Stimulated activated CD4-positive, alpha-beta T cell treated with anti-CD3 and anti-CD28 coated beads, Interleukin-2, amount 100 ng/mL, for 4 hours (primary cell): ENCODE results near the gene SEBOX.

Source experiments
- DNase-seq: peaks from one replicate; pipeline ENCODE4 v3.0.0-alpha.2; 2020; ENCODE audit warnings: low read depth

The SEBOX gene, protein sequence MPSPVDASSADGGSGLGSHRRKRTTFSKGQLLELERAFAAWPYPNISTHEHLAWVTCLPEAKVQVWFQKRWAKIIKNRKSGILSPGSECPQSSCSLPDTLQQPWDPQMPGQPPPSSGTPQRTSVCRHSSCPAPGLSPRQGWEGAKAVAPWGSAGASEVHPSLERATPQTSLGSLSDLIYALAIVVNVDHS

DNA sequence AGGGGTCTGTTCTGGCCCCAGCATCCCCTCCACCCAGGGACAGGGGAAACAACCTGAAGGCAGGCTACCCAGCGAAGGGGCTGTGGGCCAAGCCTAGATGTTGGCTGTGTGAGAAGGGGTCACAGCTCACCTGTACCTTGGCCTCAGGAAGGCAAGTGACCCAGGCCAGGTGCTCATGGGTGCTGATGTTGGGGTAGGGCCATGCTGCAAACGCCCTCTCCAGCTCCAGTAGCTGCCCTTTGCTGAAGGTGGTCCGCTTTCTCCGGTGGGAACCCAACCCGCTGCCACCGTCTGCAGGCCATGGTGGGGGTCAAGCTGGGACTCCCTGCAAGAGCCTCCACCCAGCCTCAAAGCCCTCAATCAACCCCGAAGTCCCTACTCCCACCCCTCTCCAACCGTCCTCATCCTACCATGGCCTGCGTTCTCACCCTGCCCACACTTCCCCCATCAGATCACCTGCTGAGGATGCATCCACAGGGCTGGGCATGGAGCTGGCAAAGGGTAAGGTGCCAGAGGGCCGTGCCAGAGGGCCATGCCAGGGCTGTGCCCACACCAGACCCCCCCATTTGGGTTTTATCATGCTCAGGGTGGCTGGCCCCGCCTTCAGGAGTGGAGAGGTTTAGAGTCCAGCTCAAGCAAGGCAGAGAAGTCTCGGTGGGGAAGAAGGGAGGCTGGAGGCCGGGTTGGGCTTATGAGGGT is at the start of gene SEBOX:
SEBOX (minus strand) TSS at position 535 of the 699 bp plus-strand sequence; CDS start at position 487, 48 bp downstream.
- DNase-seq: no peak

DNA sequence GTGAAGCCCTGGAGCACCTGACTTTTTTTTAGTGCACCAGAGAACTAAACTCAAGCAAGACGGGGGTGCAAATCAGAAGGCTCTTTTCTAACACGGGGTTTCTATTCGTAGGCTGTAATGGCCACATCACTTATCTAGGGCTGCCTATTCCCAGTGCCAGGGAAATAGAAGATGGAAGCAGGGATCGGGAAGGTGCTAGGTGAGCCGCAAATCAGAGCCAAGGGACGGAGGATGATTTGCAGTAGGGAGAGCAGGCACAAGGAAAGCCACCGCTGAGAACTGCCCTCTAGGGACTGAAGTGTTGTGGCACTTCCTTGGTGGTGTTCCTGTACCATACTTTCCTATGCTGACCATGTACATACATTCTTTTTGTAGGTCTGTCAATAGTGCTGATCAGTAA is 48.8 kb upstream of the SEBOX start:
- DNase-seq: no peak

DNA sequence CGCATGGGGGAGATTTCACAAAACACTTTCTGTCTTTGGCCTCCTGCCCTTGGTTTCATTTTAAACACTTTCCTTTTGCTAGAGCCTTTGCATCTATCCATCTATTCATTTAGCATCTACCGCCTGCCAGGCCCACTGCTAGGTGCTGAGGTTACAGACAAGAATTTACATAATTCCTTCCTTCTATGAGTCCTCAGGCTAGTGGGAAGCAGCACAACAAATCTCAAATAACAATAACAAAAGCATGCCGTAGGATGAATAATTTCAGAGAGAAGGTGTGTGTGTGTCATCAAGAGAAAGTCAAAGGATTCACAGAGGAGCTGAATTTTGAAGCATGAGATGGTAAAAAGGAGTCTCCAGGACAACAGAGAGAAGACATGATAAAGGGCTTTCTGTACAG is 47.1 kb upstream of the SEBOX start:
- no peak for DNase-seq

DNA sequence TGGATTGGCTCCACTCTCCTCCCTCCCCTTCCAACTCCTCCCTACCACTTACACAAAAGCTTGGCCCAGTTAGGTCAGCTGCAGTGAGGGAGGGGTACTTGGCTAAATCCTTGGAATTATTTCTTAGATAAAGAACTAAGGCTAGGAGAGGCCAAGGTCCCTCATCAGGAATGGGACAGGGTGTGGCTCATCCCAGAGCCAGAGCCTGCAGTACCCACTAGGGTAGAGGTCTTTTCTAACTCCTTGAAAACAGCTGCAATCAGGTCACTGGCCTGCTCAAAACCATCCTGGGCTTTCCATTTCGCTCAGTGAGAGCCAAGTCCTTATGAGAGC is 42.9 kb upstream of the SEBOX start:
- DNase-seq: no peak

- DNase-seq: no peak
Observed at GRCh38 chr17:28407130-28407973, 42.4 kb upstream of the SEBOX start.

- DNase-seq: no peak
Observed at GRCh38 chr17:28406473-28406814, 41.4 kb upstream of the SEBOX start.

GRCh38 chr17:28405632-28406472 is 40.9 kb upstream of the SEBOX start, which contains the start of gene SLC46A1:
Gene SLC46A1 (minus strand): TSS chr17:28406212. CDS start chr17:28406114, 98 bp downstream.
- DNase-seq: peak; percentile 30

DNA sequence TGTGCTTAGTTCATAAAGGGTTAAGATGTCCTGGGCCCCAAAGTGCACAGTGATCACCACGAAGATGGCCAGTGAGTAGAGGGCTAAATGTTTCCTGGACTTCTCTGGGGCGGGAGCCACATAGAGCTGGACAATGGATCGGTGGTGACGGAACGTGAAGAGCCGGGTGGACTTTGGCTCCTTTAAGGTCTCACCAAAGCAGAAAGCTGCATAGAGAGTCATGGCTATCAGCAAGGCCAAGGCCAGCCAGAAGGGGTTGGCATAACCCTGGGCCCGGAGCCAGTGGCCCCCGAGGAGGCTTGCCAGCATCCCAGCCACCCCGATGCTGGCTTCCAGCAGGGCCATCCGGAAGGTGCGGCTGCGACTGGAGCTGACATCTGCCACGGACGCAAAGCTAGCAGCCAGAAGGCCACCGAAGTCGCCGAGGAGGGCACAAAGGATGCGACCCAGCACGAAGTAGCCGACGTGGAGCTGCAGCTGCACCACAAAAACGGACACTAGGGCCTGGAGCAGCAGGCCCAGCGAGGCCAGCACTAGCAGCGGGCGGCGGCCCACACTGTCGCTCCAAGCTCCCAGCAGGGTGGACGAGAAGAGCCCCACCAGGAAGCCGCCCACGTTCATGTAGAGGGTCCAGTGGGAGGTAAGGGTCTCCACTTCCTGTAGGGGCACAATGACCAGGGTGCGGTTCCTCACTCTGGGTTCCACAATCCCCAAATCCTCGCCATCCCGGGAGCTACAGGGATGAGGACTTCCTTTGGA is 40.0 kb upstream of the SEBOX start:
- DNase-seq: no peak

GRCh38 chr17:28404461-28404811 is 39.4 kb upstream of the SEBOX start:
- DNase-seq: no peak

GRCh38 chr17:28404007-28404406 is 39.0 kb upstream of the SEBOX start:
- no peak for DNase-seq

GRCh38 chr17:28402844-28403243 is 37.8 kb upstream of the SEBOX start:
- DNase-seq: no peak

DNA sequence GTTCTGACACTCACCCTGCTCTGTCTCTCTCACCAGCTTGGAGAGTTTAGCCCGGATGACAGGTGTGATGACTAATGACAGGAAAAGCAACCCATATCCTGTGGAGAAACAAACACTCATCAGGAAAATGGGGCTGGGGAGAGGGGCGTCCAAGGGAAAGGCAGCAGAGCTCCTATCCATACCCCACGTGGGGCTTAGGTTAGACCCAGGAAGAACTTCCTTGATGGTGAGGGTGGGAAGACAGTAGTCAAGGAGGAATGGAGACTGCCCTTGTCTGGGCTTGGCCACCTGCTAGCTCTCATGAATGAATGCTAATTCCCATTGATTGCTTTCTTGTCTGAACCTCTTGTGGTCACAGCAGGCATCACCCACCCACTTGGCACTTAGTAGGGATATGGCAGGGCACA is 37.2 kb upstream of the SEBOX start:
- no peak for DNase-seq

DNA sequence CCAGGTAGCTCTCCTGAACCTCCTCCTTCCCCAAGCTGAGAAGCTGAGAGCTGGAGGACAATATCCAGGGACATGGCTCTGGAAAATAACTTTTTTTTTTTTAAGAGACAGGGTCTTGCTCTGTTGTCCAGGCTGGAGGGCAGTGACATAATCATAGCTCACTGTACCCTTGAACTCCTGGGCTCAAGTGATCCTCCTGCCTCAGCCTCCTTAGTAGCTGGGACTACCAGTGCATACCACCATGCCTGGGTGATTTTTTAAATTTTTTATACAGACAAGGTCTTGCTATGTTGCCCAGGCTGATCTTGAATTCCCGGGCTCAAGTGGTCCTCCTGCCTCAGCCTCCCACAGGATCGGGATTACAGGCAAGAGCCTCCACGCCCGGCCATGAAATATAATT is 34.8 kb upstream of the SEBOX start:
- no peak for DNase-seq

- no peak for DNase-seq
Observed at GRCh38 chr17:28398280-28398981, 33.4 kb upstream of the SEBOX start.

DNA sequence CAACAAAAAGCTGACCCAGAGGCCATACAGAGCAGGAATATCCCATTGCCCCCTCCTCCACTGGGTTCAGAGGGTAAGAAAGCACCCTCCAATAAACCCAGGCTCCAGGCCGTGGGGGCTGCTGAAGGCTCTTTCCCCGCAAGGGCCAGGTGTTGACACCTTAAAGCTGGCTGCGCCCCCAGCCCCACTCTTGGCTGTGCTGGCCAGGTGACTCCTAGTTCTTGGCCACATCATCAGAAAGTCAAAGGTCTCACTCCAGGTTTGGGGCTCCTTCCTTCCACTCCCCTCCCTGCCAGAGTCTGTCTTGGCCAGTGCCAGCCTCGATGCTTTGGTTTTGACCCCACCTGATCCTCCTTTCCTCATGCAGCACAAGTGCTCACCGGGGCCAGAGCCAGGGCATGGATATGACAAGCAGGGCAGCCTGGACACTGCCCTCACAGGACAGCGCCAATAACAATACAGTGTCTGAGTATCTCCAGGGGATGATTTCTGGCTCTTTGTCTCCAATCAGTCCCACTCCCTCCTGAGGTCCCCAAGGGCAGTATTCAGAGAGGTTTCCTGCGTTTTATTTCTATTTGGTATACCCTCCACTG is 32.8 kb upstream of the SEBOX start:
- no peak for DNase-seq

DNA sequence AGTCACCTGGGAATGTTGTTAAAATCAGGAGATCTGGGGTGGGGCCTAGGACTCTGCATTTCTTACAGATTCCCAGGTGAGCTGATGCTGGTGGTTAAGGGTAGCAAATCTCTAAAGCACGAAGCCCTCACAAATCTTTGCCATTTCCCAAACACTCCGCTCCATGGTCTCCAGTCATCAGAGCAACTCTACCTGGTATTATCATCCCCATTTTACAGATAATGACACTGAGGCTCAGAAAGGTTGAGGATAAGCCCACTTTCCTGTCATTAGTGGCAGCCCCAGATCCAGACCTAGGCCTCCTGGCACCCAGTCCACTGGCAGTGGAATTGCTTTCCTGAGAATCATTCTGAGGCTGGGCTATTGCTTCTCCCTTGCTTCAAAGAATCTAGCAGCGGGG is 32.3 kb upstream of the SEBOX start:
- no peak for DNase-seq

DNA sequence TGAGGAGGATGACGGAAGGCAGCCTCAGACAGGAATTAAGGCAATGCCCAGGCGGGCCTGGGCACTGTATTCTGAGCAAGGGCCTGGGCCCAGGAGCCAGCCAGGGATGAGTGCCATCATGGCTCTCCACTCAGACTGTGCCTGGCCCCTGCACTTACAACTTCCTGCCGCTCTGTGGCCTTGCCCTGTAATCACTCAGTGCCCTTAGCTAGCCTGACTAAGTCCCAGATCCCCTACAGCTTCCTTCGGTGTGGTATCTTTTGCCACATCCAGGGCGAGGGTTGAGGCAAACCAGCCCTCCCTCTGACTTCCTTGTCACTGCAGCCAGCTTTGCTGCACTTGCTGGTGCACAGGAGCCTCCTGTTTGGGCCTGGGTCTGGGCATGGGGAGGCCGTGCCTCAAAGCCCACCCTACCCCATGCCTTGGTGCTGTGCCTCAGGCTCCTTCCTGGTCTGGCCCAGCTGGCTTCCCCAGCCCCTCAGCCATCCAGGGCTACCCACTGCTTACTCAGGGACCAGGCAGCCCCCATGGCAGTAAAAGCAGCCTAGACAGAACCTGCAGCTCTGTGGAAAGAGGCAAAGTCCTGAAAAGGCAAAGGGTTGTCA is 31.7 kb upstream of the SEBOX start:
- no peak for DNase-seq

DNA sequence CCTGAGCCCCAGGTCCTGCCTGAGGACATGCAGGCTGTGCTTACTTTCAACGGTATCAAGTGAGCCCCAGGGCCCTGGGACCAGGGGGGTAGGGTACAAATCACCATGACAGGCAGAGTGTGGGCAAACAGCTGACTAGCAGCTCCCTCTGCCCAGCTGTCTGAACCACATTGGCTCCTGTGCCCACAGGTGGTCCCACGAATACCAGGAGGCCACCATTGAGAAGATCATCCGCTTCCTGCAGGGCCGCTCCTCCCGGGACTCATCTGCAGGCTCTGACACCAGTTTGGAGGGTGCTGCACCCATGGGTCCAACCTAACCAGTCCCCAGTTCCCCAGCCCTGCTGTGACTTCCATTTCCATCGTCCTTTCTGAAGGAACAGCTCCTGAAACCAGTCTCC is 31.0 kb upstream of the SEBOX start:
- DNase-seq: no peak

DNA sequence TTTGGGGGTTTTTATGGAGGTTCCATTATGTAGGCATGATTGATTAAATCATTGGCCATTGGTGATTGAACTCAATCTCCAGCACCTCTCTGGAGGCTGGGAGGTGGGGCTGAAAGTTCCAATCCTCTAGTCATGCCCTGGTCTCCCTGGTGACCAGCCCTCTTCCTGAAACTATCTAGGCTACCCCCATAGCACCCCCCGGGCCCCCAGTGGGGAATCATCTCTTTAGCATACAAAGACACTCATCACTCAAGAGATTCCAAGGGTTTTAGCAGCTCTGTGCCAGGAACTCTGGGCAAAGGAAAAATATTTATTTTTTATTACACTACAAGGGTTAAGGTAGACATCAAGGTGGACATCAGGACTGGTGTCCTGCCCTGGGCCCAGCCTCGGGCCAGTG is 30.4 kb upstream of the SEBOX start:
- no peak for DNase-seq
